Erythroblast (primary cell): ENCODE results near the gene SLC22A4.

Source experiments
- DNase-seq, 2 experiments: peaks; one replicate each; lab custom pipeline; 2025; lab: John Stamatoyannopoulos, UW
- GATA1 ChIP-seq: IDR thresholded peaks from 2 replicates; pipeline ENCODE4 v1.6.1; 2011; ENCODE audit warnings: low read depth, mild to moderate bottlenecking, control low read depth, low read length, moderate library complexity
- POLR2A ChIP-seq: IDR thresholded peaks from 2 replicates; pipeline ENCODE4 v1.6.1; 2011; ENCODE audit warnings: mild to moderate bottlenecking, low read length

SLC22A4 gene

GRCh38 chr5:132267166-132267739 lies 26.9 kb upstream of the SLC22A4 start:
- no peak for DNase-seq
- TF ChIP-seq POLR2A (no peak), GATA1 (no peak)

- no peak for TF ChIP-seq POLR2A
- TF ChIP-seq GATA1 = no peak
- DNase-seq = no peak
These were observed 26.0 kb upstream of the SLC22A4 start for GRCh38 chr5:132267931-132268768.

DNA sequence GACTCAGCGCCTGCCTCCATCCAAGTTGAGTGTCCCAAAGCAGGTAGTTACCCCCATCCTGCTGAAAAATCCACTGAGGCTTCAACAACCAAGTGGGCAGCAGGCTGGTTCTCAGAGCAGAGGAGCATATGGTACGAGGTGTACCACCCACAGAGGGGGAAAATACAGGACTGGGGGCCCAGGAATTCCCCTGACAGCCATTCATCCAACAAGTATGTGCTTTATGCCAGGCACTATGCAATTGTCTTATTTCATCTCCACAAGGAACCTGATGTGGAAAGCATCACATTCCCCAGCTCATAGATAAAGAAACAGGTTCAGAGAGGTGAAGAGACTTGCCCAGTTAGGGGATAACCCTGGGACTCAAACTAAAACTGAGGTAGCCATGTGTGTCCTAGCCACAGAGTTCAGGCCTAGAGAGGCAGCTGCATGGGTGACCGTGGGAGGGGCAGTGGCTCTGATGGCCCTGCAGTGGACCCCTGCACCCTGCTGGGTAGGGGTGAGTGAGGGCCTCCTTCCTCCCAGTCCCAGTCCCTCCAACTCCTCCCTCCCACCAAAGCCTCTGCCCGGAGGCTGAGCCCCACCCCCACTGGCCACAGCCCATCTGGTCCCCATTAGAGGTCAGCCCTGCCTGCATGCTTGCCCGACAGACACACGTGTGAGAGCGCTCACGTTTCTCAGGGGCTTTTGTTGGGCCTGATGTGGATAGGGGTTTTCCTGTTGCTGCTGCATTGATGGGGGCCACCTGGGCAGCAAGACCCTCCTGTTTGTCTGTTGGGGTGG lies 25.2 kb upstream of the SLC22A4 start:
- TF ChIP-seq POLR2A (no peak), GATA1 (no peak)
- DNase-seq = no peak

DNA sequence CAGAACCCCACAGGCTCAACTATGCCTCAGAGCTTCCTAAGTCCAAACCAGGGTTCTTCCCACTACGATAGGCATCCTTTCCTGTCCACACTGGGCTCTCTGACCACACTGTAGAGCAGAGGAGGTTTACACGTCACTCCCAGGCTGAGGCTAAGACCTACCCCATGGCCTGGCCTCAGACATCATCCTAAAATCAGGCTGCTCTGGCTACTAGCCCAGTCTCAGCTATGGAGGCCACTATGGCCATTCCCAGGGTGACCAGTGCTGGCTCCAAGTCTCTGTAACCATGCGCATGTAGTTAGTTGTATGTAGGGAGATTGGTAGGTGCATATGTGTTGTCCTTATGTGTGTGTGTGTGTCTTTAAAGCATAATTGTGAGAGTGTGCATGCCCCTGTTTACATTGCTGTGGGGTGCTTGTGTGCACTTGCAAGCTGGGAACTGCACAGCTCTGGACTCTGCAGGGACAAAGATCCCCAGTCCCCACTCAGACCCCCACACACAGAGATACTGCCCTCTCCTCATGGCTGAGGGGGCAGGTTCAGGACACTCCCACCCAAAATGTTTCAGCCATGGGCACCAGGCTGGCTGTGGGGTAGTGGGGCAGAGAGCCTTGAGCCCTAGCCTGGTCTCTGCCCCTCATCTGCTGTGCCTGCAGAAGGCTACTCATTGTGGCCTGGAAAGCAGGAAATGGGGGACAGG lies 24.4 kb upstream of the SLC22A4 start:
- no peak for DNase-seq
- TF ChIP-seq GATA1 = no peak
- TF ChIP-seq POLR2A = no peak

DNA sequence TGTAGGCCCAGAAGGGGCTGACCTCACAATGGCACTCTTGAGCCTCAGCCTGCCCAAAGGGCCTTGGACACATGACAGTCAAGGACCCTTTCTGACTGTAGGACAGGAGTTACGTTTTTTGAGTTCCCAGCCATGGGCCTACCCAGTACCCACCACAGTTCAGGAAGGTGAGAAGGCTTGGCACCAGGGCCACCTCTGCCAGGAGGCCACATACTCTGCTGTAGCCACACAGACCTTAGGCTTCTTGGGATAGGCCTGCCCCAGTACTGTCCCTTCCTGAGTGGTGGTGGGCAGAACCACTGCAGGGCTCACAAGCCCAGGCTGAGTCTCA lies 23.9 kb upstream of the SLC22A4 start:
- TF ChIP-seq GATA1 (no peak), POLR2A (no peak)

GRCh38 chr5:132270706-132271105 lies 23.5 kb upstream of the SLC22A4 start:
- no peak for TF ChIP-seq GATA1
- TF ChIP-seq POLR2A = no peak
- DNase-seq = no peak

More for the DNA sequence above, 23.9 kb upstream of the SLC22A4 start:
- no peak for DNase-seq

- peak in 1 of 2 experiments; percentile 21 for DNase-seq
- TF ChIP-seq POLR2A = no peak
- TF ChIP-seq GATA1 = no peak
These were observed 22.6 kb upstream of the SLC22A4 start for GRCh38 chr5:132271251-132272246.

DNA sequence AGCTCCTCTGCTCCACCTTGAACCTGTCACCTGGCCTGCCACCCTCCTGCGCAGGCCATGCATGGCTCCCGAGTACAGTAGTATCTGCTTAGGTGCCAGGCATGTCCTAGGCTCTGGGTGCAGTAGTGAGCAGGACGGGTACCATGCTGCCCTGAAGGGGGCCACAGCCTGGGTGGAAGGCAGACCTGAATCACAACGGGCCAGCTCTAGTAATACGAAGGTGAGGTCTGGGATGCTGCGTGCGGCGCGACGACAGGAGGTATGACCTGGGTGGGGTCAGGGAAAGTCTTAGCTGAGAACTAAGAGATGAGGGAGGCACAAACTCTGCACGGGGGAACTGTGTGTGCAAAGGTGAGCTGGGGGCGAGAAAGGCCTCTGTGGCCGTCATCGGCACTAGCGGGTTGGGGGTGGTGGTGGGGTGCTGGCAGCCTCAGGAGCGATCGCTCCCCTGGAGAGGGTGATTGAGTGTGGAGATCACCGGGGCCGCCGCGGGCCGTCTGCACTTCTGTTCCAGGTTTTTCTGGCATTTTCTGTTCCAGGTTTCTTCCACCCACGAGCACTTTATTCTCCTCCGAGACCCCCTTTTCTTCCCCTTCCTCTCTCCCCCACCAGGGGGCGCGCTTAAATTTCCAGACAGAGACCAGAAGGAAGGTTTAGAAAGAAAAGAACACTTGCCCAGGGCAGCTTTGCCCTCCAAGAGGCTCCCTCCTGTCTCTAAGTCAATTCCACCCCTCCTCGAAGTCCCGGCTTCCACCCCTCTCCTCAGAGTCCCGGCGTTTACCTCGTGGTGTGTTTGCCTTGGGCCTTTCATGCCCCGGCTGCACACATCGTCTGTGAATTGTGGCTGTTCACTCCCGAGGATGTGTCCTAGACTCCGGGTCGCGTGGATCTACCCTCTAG lies 21.6 kb upstream of the SLC22A4 start:
- TF ChIP-seq GATA1 (no peak), POLR2A (no peak)
- DNase-seq = peak; percentile 72 to 83

GRCh38 chr5:132273631-132274030 lies 20.6 kb upstream of the SLC22A4 start:
- TF ChIP-seq POLR2A (no peak), GATA1 (no peak)
- no peak for DNase-seq

DNA sequence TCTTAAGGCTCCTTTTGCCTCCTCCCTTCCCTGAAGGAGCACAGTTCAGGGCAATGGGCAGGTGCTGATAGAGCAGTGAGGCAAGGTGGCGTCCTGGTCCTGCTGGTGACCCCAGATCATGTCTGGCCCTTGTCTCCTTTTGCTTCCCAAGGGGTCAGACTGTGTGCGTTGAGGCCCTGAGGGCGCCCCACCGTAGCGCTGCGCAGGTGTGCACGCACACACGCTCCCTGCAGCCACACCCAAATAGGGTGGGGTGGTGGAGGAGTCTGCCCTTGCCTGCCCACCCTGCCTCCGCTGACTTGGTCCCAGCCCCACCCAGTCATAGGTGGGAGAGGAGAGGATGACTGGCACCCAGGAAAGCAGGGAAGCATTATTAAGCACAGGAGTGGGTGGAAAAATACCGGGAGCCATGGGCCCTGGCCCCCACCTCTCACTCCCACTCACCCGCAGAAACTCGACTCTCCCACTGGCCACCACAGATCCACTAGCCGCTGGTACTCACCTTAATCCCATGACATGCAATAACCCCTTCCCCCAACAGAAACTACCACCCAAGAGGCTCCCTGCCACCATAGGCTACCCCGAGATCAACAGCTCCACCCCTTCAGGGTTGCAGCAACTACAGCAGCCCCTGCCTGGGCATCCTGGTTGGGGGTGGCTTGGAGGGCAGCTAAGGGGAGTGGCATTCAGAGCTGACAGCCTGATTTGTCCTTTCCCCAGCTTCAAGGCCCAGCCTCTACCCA lies 20.0 kb upstream of the SLC22A4 start:
- no peak for DNase-seq
- TF ChIP-seq GATA1 (no peak), POLR2A (no peak)
